ENCODE measurements around the gene PDCD6IP.
A peak's percentile ranks its signal among the peaks of the same experiment; 100 is the strongest.
"Not testable (repeated sequence)": the region's sequence is repeated elsewhere in the genome, so short reads cannot be mapped to it uniquely, and the experiment has no call there.

The PDCD6IP gene

GRCh38 chr3:33798418-33799201, at the start of gene PDCD6IP:
Gene PDCD6IP, plus strand, starts transcription at chr3:33798630. Its CDS starts 99 bp downstream, at chr3:33798729.
- peak; percentile 46 for DNase-seq

- no peak for DNase-seq
These were observed 48.8 kb upstream of the PDCD6IP start for GRCh38 chr3:33749546-33750210.

GRCh38 chr3:33750211-33750548, 48.2 kb upstream of the PDCD6IP start:
- DNase-seq: no peak

GRCh38 chr3:33751336-33751735, 47.1 kb upstream of the PDCD6IP start:
- no peak for DNase-seq

GRCh38 chr3:33754391-33754790, 44.0 kb upstream of the PDCD6IP start:
- not testable (repeated sequence) for DNase-seq

- no peak for DNase-seq
These were observed 40.1 kb upstream of the PDCD6IP start for GRCh38 chr3:33758281-33758680.

- no peak for DNase-seq
These were observed 39.6 kb upstream of the PDCD6IP start for GRCh38 chr3:33758864-33759263.

GRCh38 chr3:33768578-33769330, 29.7 kb upstream of the PDCD6IP start:
- no peak for DNase-seq

GRCh38 chr3:33773637-33774036, 24.8 kb upstream of the PDCD6IP start:
- no peak for DNase-seq

GRCh38 chr3:33775363-33775762, 23.1 kb upstream of the PDCD6IP start:
- no peak for DNase-seq

GRCh38 chr3:33777996-33778395, 20.4 kb upstream of the PDCD6IP start:
- DNase-seq: no peak

GRCh38 chr3:33779751-33780150, 18.7 kb upstream of the PDCD6IP start:
- no peak for DNase-seq

- DNase-seq: not testable (repeated sequence)
These were observed 17.0 kb upstream of the PDCD6IP start for GRCh38 chr3:33781413-33781812.

GRCh38 chr3:33786565-33787327, 11.7 kb upstream of the PDCD6IP start:
- no peak for DNase-seq

GRCh38 chr3:33787328-33788009, 11.0 kb upstream of the PDCD6IP start:
- peak; percentile 9 for DNase-seq

- no peak for DNase-seq
These were observed 9.1 kb upstream of the PDCD6IP start for GRCh38 chr3:33789183-33789954.

- DNase-seq: no peak
These were observed 8.3 kb upstream of the PDCD6IP start for GRCh38 chr3:33790091-33790490.

- DNase-seq: no peak
These were observed 6.8 kb upstream of the PDCD6IP start for GRCh38 chr3:33791477-33792166.

GRCh38 chr3:33792167-33792892, 6.1 kb upstream of the PDCD6IP start:
- no peak for DNase-seq

- no peak for DNase-seq
These were observed 3.3 kb upstream of the PDCD6IP start for GRCh38 chr3:33795131-33795530.

Data from NCI-H510A (cell line).